HG03575 (cell line): Measurements from ENCODE around the gene FAM193A.
"Not testable (repeated sequence)": the region's sequence is repeated elsewhere in the genome, so short reads cannot be mapped to it uniquely, and the experiment has no call there.

ENCODE experiments used
- ATAC-seq: cut with Tn5 transposase; IDR thresholded peaks from one replicate; pipeline ENCODE4 v1.9.1; 2021; ENCODE audit not compliant: unreplicated experiment, insufficient number of reproducible peaks, low FRiP score; ENCODE audit errors: extremely low read depth

FAM193A gene

DNA sequence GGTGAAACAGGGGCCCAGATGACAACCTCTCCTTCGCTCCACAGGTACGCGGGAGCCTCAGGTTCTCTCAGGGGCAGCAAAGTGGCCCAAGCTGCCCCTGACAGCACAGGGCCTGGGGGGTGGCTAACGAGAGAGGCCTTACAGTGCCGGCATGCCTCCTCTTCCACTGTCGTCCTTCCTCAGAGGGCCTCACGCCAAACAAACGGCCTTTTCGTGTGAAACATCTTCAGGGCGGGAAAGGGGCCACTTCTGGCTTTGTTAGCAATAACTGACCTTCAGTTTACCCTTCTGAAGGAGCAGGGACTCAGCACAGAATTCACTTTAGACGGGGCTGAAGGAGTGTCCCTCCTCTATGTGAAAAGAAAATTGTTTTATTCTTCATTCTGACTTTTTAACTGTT is 21.5 kb upstream of the FAM193A start:
- ATAC-seq, result not testable (repeated sequence)

DNA sequence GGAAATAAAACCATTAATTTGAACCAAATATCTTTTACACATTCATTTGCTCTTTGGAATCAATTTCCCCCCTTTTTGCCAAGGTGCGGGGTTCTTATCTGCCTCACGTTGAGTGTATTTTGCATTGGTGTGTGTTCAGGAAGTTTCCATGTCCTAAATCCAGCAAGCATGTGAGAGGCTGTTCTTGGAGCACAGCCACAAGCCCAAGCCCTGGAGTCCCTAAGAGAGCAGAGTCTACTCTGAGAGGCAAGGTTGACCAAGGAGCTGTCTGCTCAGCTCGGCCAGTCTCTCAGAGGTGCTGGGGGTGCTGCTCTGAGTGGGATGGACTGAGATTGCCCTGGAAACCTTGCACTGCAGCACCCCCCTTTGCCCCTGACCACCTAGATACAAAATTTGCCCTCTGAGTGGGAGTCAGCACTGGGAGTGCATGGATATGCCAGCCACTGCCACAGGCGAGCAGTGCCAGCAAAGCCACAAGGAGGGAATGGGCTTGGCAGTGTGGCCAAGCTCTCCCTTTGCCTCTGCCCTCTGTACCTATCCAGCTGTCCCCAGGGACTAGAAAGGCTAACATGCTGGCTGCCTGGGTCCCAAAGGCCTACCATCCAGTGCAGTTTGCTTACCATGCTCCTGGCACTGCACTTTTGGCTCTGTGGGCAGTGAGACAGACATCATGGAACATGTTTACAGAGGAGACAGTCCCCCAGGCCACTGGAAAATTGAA is 20.5 kb upstream of the FAM193A start:
- ATAC-seq, result no peak

DNA sequence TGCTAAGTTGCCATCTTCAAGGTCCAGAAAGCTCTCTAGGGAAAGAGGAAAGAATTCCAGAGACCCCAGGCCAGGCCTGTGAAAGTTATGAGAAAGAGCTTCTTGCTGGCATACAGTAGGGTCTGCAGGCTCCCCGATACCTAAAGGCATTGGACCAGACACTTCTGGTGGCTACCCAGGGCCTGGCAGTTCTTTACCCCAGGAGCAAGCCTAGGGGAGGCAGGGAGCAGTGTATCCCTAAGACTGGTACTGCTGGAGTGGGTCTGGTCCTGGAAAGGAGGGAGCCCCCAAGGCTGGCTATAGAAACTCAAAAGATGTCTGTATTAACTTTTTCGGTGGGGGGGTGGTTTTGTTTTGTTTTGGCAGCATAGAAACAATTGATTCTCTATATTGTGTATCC is 19.8 kb upstream of the FAM193A start:
- no peak for ATAC-seq

DNA sequence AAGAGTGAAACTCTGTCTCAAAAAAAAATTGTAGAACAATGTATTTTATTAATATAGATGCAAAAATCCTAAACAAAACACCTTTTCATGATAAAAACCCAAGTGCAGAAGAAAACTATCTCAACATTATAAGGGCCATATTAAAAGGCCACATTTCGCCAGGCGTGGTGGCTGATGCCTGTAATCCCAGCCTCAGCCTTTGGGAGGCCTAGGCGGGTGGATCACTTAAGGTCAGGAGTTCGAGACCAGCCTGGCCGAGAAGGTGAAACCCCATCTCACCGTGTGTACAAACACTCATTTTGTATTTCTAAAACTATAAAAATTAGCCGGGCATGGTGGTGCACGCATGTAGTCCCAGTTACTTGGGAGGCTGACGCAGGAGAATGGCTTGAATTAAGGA is 9.9 kb upstream of the FAM193A start:
- no peak for ATAC-seq

DNA sequence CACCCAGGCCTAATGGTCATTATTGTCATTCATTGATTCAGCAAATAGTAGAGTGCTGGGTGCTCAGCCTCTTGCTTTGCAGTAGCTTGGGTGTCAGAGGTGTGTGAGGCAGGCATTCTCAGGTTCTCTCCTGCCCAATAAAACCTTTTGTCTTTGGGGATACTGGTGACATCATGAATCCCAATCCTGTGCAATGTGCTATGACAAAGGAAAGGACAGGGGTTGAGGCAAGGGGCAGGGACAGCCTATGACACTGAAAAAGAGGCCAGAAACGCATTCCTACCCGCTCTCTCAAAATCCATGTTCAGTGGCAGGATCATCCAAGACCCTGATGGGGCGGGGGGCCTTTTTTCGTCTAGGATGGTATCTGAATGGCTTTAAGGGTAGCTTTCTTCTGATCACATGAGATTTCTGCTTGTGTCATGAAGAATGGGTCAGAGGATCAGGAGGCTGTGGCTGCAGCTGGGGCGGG is 1.5 kb upstream of the FAM193A start:
- no peak for ATAC-seq

DNA sequence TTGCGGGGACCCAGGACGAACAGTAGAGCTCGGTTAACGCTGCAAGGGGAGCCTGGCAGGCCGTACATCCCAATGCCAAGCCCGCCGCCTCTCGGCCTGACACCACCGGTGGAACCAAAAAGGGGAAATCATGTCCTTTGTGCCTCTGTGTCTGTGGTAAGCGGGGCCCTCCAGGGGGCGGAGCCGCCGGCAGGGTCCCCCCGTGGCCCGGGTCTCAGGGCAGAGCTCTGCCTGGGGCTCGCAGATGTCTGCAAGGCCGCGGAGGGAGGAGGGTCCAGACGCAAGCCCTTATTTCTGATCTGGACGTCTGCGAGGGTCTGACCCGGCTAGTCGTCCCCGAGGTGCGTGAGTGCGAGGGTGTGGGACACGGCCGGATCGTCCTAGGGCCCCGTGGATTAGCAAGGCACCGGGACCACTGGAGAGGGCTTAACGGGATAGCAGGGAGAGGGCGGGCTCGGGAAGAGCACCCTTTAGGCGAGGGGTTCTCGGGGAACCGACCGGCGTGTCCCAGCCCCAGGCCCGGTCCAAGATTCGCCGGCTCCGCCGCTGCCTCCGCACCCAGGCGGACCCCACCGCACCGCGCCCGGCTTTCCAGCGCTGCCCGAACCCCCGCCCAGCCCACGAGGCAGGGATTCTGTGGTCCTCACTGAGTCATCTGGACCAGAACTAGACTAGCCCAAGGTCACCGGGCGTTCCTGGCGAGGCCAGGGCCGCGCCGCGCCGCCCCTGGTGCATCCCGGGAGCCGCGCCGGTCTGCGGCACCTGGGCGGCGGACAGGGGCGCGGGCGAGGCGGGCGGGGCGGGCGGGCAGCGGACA is 863 bp upstream of the FAM193A start:
- ATAC-seq, result no peak

DNA sequence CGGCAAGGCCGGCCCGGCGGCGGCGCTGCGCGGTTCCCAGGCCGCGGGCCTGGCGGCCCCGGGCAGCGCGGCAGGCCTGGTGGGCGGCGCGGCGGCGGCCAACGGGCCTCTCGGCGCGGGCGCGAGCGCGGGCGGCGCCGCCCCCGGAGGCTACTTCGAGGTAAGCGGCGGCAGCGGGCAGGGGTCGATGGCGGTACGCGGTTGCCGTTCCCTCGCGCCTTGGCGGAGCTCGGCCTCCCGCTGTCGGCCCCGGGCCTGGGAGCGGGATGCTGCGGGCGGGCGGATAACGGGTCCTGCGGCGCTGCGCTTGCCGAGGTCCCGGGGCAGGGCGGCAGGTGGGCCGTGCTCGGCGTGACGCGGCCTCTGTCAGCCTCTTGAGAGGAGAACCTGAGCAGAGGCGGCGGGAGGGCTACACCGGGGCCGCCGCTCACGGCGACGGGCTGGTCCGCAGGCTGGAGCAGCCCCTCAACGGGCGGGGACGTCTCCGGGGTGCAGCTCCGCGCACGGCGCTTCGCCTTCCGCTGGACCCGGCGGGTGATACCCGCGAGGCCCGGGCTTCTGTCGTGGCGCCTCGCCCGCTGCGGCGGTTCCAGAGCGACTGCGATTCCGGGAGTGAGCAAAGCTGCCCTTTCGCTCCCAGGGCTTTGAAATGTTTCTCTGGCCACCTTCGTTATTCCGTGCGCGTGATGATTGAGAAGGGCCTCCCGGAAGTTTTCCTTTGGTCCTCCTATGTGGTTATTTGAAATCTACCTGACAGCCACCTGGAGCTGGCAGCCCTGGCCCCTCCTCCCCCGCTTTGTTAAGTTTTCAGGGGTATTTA is 774 bp downstream of the FAM193A start:
- no peak for ATAC-seq

DNA sequence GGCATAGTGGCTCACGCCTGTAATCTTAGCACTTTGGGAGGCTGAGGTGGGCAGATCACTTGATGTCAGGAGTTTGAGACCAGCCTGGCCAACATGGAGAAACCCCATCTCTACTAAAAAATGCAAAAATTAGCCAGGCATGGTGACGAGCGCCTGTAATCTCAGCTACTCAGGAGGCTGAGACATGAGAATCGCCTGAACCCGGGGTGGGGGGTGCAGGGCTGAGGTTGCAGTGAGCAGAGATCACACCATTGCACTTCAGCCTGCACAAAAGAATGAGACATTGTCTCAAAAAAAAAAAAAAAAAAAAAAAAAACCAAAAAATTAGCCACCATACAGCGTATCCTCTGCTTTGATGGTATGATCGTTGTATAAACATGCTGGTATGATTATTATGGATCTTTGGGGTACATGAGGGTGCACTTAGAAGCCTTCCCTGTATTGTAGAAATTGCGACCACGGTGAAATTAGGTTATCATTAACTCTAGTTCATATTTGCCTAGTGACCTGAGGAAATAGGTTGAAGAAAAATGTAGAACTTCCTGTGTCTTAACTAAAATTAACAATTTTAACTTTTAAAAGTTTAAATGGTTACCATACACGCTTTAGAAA is 7.2 kb downstream of the FAM193A start:
- ATAC-seq, result not testable (repeated sequence)

DNA sequence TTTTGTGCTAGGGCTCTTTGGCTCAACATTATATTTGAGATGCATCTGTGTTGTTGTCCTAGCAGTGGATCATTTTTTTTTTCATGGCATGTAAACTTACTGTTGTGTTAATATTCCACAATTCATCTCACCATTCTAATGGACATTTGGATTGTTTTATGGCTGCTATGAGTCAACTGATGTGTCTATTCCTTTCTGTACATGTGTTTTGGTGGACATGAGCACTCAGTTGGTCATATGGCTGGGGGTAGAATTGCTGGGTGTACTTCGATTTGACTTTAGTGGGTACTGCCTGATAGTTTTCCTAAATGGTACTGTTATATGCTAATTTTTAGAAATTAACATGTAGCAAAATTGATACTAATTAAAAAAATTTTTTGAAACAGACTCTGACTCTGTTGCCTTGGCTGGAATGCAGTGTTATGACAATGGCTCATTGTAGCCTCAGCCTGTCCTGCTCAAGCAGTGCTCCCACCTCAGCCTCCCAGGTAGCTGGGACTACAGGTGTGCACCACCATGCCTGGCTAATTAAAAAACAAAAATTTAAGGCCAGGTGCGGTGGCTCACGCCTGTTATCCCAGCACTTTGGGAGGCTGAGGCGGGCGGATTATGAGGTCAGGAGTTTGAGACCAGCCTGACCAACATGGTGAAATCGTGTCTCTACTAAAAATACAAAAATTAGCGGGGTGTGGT is 9.0 kb downstream of the FAM193A start:
- no peak for ATAC-seq

DNA sequence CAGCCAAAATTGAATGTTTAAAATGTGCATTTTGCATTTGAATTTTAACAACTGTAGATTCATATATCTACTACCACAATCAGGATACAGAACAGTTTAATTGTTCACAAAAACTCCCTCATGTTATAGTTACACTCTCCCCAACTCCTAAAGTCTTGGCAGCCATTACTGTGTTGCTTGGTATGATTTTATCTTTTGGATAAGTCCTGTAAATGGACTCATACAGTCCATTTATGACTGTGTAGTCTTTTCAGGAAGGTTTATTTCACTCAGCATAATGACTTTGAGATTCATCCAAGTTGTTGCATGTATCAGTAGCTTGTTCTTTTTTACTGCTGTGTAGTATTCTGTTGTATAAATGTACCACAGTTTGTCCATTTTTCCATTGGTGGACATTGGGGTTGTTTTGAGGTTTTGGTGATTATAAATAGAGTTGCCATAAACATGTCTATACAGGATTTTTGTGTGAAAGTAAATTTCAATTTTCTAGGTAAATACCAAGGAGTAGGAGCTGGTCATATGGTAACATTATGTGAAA is 9.9 kb downstream of the FAM193A start:
- no peak for ATAC-seq

DNA sequence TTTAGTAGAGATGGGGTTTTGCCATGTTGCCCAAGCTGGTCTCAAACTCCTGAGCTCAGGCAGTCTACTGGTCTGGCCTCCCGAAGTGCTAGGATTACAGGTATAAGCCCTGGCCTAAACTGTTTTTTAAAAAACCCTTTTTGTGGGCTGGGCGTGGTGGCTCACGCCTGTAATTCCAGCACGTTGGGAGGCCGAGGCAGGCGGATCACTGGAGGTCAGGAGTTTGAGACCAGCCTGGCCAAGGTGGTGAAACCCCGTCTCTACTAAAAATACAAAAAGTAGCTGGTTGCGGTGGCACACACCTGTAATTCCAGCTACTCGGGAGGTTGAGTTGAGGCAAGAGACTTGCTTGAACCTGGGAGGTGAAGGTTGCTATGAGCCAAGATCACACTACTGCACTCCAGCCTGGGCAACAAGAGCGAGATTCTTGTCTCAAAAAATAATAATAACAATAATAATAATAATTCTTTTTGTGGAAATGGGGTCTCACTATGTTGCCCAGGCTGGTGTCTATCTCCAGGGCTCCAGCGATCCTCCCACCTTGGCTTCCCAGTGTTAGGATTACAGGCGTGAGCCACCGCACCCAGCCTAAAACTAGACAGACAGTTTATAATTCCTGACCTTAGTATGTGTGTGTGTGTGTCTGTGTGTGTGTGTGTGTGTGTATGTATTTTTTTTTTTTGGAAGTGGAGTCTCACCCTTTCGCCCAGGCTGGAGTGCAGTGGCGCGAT is 10.7 kb downstream of the FAM193A start:
- ATAC-seq, result not testable (repeated sequence)

DNA sequence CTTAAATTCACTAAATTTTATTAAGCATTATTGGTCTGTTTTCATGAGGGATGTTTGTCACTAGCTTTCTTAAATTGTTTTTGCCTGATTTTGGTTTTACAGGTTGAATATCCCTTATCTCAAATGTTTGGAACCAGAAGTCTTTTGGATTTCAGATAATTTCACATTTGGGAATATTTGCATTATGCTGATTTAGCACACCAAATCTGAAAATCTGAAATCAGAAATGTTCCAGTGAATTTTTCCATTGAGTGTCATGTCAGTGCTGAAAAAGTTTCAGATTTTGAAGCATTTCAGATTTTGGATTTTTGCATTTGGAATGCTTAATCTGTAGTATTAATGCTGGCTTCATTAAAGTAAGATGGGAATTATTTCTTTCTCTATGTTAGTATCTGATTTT is 14.7 kb downstream of the FAM193A start:
- no peak for ATAC-seq

DNA sequence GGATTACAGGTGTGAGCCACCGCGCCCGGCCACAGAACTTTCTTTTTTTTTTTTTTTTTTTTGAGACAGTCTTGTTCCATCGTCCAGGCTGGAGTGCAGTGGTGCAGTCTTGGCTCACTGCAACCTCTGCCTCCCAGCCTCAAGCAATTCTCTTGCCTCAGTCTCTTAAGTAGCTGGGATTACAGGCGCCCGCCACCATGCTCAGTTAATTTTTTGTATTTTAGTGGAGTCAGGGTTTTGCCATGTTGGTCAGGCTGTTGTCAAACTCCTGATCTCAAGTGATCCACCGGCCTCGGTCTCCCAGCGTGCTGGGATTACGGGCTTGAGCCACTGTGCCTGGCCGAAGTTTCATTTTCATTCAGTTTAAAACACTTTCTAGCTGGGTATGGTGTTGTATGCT is 16.4 kb downstream of the FAM193A start:
- no peak for ATAC-seq

DNA sequence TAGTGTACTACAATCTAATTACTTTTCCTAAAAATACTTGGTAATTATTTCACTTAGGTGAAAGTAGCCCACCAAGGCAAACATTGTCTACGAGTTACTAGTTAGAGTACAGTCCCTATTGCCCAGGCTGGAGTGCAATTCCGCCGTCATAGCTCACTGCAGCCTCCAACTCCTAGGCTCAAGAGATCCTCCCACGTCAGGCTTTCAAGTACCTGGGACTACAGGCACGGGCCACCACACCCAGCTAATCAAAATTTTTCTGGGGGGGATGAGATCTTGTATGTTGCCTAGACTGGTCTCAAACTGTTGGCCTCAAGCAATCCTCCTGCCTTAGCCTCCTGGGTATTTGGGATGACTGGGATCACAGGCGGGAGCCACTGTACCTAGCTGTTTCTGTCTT is 21.9 kb downstream of the FAM193A start:
- no peak for ATAC-seq

DNA sequence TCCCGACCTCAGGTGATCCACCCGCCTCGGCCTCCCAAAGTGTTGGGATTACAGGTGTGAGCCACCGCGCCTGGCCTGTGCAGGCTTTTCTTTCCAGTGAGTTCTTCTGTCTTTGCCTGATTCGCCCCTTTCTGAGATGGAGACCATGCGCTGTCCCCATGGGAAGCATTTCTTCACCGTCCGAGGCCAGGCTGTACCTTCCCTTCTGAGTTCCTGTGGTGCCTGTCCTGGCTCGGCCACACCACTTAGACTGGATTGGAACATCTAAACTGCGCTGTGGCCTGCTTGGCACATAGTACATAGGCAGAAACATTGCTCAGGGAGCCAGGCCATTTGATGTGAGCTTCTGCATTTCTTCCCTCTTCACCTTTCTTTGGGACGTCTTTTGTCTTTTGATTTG is 23.7 kb downstream of the FAM193A start:
- no peak for ATAC-seq

DNA sequence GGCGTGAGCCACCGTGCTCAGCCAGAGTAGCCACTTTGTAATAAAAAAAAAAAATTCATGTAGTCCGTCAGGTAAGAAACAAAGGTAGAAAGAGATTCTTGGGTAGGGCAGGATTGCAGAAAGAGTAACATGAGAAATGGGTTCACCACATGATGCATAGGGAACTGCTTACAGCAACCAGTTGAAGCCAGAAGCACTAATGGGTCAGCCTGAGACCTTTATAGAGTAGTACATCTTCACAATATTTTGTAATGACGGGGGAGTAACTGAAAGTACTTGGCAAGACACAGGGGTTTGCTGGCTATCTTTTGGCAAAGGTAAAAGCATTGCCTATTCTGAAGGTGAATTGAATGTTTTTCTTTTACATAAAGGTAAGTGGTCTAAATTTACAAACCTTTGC is 29.1 kb downstream of the FAM193A start:
- ATAC-seq, result no peak

DNA sequence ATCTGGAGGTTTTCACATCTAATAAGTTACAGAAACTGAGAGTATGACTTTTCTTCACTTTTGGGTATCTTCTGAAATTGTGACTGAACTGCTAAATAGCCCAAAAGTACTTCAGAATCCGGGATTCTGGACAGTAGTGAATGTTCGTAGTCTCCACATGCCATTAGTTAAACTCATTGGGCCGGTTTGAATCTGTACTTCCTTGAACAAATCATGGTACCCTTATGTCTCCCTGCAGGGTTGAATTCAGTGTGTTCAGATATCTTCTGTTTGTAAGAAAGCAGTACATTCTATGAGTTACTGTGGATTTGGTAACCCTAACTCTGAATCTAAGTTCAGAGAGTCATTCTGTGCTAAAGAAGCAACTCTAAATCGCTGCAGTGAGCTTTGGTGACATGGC is 33.6 kb downstream of the FAM193A start:
- no peak for ATAC-seq
